Limb (tissue), 2 donors: Measurements from ENCODE around the gene MYL11.

ENCODE experiments used
- DNase-seq, 2 donors: peaks; one replicate each; pipeline ENCODE4 v3.0.0-alpha.2; 2016; ENCODE audit errors: extremely low spot score in 2 of 2

Gene MYL11

GRCh38 chr16:30370456-30371247 lies 4.0 kb upstream of the MYL11 start, which contains the start of gene TBC1D10B:
TBC1D10B (minus strand) TSS chr16:30370494; CDS start chr16:30370183, 311 bp downstream.
- peak; percentile 100 for DNase-seq

- DNase-seq: no peak
These were observed 3.3 kb upstream of the MYL11 start for GRCh38 chr16:30371248-30371816.

DNA sequence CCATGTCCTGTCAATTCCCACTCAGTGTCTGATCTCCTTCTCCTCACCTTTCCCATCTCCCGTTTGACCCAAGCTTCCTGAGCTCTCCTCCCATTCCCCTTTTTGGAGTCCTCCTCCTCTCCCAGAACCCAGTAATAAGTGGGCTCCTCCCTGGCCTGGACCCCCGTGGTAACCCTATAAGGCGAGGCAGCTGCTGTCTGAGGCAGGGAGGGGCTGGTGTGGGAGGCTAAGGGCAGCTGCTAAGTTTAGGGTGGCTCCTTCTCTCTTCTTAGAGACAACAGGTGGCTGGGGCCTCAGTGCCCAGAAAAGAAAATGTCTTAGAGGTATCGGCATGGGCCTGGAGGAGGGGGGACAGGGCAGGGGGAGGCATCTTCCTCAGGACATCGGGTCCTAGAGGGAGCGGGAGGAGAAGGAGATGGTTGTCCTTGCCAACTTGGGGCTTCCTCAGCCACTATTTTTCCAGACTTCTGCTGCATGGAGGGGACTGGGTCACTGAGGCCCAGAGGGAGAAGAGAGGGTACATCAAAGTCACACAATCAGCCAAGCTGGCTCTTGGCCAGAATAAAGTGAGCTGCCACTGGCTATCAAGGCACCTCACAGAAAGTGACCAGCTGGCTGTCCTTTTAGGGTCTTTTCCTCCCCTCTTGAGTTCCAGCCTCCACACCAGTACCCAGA lies 2.4 kb upstream of the MYL11 start:
- peak; percentile 56 to 68 for DNase-seq

GRCh38 chr16:30372725-30373124 lies 1.9 kb upstream of the MYL11 start:
- DNase-seq: no peak

- peak in 1 of 2 donors; percentile 42 for DNase-seq
These were observed 1.3 kb downstream of the MYL11 start for GRCh38 chr16:30375864-30376263.

GRCh38 chr16:30376461-30376902 lies 1.9 kb downstream of the MYL11 start:
- DNase-seq: no peak

- no peak for DNase-seq
These were observed 2.6 kb downstream of the MYL11 start for GRCh38 chr16:30377050-30377811.

- peak; percentile 93 to 96 for DNase-seq
These were observed 3.2 kb downstream of the MYL11 start for GRCh38 chr16:30377812-30378235.

- peak; percentile 96 to 100 for DNase-seq
These were observed 3.9 kb downstream of the MYL11 start for GRCh38 chr16:30378236-30379157.

- DNase-seq: no peak
These were observed 4.7 kb downstream of the MYL11 start for GRCh38 chr16:30379158-30379783.

GRCh38 chr16:30380072-30380802 lies 5.6 kb downstream of the MYL11 start:
- DNase-seq: no peak

DNA sequence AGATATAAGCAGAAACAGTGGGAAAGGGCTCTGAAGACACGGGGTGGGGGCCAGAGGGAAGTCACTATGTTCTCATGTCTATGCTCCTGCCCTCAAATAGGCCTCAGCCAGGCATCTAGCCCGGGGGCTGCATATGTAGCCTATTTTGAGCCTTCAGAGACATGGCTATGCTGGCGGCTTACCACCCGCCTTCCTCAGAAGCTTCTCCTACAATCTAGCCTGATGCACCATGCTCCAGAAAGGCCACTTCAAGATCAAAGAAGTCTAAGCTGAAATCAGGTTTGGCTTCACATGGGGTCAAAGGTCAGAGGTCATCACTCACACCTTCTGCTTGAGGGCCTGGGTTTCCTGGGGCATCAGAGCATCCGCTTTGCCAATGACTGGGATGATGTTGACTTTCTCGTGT lies 6.2 kb downstream of the MYL11 start:
- no peak for DNase-seq

DNA sequence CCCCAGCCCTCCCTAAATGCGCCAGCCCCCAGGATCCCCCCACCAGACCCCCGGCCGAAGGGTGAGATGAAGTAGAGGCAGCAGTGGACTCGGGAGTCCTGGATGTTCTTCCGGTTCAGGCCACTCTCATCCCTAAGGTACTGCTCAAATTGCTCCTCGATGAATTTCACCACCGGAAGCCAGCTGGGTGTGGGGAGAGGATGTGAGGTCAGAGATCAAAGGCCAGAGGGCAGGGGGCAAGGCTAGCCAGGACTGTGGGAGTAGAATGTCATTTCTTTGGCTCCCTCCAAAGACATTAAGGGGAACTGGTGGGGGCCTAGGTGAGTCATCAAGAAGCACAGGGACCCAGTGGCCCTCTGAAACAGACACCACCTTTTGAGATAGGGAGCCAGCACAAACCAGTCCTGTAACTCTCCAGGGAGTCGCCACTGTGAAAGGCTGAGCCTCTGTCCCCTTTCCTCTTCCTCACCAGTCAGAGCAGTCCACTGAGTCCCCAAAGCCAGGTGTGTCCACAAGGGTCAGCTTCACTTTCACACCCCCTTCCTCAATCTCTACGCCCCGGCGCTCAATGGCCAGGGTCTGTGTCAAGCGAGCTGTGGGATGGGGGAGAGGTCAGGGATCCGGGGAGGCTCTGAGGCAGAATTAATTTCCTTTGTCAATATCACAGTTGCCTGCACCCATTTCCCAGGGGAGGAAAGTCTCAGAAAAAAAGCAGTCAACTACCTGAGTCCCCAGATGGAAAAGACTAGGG lies 6.9 kb downstream of the MYL11 start:
- DNase-seq: no peak

DNA sequence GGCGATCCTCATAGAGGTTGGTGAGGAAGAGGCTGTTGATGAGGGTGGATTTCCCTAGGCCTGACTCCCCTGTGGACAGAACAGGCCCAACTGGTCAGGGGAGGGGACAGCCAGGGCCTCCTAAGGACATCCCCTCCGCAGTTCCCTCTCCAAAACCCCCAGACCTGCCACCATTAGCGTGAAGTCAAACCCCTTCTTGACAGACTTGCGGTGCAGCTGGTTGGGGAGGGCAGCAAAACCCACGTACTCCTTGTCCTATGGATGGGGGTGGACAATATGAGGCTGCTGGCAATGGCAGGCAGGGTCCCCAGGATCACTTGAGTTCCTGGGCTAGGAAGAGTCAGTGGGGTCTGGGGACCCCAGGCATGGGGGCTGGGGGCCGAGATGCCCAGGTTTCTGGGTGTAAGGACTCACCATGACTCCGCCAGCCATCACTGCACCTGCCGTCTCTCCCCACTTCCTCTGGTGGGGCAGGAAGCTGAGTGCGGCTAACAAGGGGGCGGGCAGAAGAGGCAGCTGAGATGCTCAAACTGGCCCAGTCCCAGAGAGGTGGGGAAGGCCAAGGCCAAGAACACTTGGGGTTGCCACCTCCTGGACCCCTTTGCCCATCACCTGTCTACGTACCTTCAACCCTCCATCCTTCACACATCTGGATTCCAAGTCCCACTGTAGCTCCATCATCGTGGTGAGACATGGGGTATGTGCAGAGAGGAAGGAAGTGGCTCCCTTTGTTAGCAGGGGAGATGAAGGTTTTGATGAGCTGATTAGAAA lies 7.7 kb downstream of the MYL11 start, which contains the start of gene SEPTIN1:
TSS of gene SEPTIN1 (minus strand) at position 451 of the 771 bp plus-strand sequence. CDS start at position 432, 19 bp downstream.
- DNase-seq: no peak

- no peak for DNase-seq
These were observed 8.9 kb downstream of the MYL11 start for GRCh38 chr16:30383521-30383920.

DNA sequence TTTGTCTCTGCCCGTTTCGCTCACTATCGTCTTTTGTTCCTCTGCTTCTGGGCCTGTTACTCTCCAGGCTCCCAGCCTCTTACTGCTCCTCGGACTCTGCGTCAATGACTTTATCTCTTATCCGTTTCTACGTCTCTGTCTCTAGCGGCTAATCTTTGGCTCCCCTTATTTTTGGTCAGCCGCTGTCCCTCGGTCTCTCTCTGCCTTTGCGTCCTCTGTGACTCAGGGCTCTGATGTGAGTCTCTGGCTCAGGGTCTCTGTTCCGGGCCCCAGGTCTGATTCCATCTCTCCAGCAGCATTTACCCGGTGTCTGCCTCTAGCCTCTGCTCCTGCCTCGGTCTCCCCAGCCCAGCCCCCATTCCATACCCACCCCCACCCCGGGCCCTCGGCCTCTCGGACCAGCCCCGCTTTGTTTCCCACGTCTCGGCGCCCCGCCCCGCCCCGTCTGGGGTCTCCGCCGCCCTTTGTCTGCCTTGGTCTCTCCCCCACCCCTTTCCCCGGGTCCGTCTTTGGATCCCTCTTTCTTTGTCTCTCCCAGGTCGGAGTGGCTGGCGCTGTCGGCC lies 20.1 kb downstream of the MYL11 start:
- DNase-seq: no peak
